GM11168 (cell line): Measurements from ENCODE around the gene PTGER2.

Experiments
- in situ Hi-C: fragments of 300-500 bp; cut with MboI; formaldehyde crosslinking; loops from one replicate; pipeline ENCODE4 v1.12.0; 2022; ENCODE audit warnings: low sequenced_read_pairs; ENCODE audit not compliant: unreplicated experiment

PTGER2 gene, protein sequence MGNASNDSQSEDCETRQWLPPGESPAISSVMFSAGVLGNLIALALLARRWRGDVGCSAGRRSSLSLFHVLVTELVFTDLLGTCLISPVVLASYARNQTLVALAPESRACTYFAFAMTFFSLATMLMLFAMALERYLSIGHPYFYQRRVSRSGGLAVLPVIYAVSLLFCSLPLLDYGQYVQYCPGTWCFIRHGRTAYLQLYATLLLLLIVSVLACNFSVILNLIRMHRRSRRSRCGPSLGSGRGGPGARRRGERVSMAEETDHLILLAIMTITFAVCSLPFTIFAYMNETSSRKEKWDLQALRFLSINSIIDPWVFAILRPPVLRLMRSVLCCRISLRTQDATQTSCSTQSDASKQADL

GRCh38 chr14:52313903-52314594, at the start of gene PTGER2:
PTGER2 (plus strand) TSS chr14:52314312; CDS start chr14:52314549, 237 bp downstream.
- in situ Hi-C loops, result no loop called here

- in situ Hi-C loops, result loop anchor here (10.0 kb wide), 1 partner anchor 220 kb away; no protein-coding TSS in a partner anchor
These were observed 48.9 kb upstream of the PTGER2 start for GRCh38 chr14:52265253-52265652.

- in situ Hi-C loops, result loop anchor here (10.0 kb wide), 1 partner anchor 221 kb away; no protein-coding TSS in a partner anchor
These were observed 47.9 kb upstream of the PTGER2 start for GRCh38 chr14:52266179-52266578.

DNA sequence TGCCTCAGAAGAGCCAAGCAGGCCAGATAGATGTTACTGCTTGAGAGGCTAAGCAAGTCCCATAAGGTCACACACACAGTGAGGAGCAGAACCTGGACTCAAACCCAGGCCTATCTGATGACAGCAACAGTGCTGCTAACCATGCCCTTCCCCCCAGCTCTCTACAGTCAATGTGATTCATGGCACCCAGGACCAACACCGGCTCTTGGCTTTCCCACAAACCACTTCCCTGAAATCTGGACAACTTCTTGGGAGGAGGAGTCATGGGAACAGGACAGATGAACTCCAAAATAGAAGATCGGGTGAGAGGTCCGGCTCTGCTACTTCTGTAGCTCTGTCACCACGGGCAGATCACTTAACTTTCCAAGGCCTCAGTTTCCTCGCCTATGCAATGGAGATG, 47.3 kb upstream of the PTGER2 start:
- in situ Hi-C loops, result loop anchor here (10.0 kb wide), 1 partner anchor 222 kb away; no protein-coding TSS in a partner anchor

- in situ Hi-C loops, result loop anchor here (10.0 kb wide), 1 partner anchor 223 kb away; no protein-coding TSS in a partner anchor
These were observed 46.4 kb upstream of the PTGER2 start, which contains the start of gene PTGDR for GRCh38 chr14:52267501-52268278. PTGDR (plus strand) TSS chr14:52267698; CDS start chr14:52267815, 117 bp downstream.

DNA sequence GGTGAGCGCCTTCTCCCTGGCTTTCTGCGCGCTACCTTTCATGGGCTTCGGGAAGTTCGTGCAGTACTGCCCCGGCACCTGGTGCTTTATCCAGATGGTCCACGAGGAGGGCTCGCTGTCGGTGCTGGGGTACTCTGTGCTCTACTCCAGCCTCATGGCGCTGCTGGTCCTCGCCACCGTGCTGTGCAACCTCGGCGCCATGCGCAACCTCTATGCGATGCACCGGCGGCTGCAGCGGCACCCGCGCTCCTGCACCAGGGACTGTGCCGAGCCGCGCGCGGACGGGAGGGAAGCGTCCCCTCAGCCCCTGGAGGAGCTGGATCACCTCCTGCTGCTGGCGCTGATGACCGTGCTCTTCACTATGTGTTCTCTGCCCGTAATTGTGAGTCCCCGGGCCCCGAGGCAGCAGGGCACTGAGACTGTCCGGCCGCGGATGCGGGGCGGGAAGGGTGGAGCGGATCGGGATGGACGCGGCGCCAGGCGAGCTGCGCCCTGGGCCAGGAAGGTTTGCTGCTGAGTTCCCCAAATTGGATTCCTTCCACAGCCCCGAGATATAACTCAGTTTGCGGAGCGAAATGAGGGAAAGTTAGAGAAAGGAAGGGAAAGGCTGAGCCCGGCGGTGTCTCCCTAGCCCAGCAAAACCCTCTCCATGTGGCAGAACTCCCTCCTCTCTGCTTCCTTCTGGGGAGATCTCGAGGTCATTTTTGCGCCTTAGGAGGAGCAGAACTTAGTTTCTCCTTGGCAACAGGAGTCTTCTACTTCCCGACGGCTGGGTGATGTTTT, 45.6 kb upstream of the PTGER2 start:
- in situ Hi-C loops, result loop anchor here (10.0 kb wide), 1 partner anchor 224 kb away; no protein-coding TSS in a partner anchor

DNA sequence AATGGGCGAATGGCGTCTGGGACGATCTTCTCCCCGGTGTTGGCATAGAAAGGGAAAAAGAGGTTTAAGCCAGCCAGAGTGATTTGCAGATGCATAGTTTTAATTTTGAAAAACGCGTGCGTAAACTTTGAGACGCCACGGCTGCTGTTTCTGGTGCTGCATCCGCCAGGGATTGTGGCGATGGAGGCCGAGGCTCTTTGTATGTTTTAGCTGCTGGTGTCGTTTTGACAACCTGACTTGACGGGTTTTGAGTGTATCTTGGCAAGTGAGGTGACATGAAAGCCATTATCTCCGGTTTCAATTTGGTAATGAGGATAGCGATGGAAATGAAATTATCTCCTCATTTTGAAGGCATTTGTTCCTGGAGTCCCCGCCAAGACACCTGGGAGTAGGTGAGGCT, 45.0 kb upstream of the PTGER2 start:
- in situ Hi-C loops, result loop anchor here (10.0 kb wide), 1 partner anchor 224 kb away; no protein-coding TSS in a partner anchor

DNA sequence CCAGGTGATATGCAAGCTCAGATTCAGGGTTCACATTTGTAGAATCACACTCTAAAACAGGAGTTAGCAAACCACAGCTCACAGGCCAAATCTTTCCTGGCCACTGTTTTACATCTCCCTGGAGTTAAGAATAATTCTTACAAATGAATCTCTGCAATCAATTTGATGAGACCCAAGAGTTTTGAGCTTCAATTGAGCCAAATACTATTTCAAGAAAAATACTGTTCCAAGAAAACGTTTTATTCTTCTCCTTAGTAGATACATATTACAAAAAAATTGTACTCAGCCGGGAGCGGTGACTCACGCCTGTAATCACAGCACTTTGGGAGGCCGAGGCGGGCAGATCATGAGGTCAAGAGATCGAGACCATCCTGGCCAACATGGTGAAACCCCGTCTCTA, 44.1 kb upstream of the PTGER2 start:
- in situ Hi-C loops, result loop anchor here (10.0 kb wide), 1 partner anchor 225 kb away; no protein-coding TSS in a partner anchor

- in situ Hi-C loops, result no loop called here
These were observed 42.6 kb upstream of the PTGER2 start for GRCh38 chr14:52271538-52271937.

GRCh38 chr14:52272375-52272774, 41.7 kb upstream of the PTGER2 start:
- in situ Hi-C loops, result no loop called here

DNA sequence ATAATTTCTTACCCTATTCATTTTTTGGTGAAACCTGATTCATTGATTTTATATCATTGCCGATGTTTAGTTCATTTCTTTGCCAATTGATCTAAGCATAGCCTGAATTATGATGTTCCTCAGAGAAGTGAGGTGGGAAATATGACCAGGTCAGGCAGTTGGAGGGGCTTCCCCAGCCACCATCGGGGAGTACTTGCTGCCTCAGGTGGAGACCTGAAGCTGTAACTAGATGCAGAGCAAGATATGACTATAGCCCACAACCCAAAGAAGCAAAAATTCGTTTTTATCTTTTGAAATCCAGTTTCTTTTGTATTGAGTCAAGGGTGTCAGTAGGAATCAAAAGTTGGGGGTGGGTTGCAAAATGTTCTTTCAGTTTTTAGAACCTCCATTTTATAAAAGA, 38.7 kb upstream of the PTGER2 start:
- in situ Hi-C loops, result no loop called here

DNA sequence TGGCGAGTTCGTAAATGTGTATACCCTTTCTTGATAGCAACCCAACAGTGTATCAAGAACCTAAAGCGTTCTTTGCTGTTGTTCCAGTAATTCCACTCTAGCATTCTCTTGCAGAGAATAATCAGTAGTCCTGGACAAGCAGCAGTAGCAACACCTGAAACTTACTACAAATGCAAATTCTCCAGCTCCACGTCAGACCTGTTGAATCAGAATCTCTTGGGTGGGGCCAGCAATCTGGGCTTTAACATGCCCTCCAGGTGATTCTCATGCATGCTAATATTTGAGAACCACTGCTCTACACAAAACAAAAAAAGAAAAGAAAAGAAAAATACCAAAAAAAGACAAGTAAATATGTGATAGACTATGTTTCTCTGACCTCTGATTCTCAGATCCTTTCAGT, 36.6 kb upstream of the PTGER2 start:
- in situ Hi-C loops, result no loop called here

GRCh38 chr14:52279408-52279807, 34.7 kb upstream of the PTGER2 start:
- in situ Hi-C loops, result no loop called here

DNA sequence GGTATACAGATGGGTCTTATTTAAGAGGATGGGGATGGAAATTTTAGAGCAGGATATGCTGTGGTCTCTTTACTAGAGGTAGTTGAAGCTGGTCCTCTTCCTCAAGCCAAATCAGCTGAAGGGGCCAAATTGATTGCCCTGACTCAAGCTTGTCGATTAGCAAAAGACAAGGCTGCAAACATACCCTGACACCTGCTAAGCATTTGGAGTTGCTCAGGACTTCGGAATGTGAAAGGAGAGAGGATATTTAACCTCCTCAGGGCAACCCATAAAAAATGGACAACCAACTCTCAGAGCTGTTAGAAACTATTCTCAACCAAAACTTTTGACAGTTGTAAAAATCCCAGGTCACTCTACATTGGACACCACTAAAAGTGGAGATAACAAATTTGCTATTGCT, 31.0 kb upstream of the PTGER2 start:
- in situ Hi-C loops, result no loop called here

- in situ Hi-C loops, result no loop called here
These were observed 27.2 kb upstream of the PTGER2 start for GRCh38 chr14:52286661-52287649.

GRCh38 chr14:52296378-52296777, 17.7 kb upstream of the PTGER2 start:
- in situ Hi-C loops, result no loop called here

DNA sequence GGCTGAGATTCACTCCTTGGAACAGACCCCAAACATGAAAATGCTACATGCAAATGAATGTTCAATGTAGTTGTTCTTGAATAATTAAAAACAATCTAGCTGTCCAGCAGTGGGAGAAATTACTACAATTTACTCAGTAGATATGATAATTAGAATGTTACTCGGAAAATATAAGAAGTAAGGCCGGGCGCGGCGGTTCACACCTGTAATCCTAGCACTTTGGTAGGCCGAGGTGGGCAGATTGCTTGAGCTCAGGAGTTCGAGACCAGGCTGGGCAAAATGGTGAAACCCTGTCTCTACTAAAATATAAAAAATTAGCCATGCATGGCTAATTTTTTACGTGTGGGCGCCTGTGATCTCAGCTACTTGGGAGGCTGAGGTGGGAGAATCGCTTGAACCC, 15.3 kb upstream of the PTGER2 start:
- in situ Hi-C loops, result no loop called here

GRCh38 chr14:52299692-52300278, 14.3 kb upstream of the PTGER2 start:
- in situ Hi-C loops, result loop anchor here (5.0 kb wide), 1 partner anchor 173 kb away; no protein-coding TSS in a partner anchor
